Measurements from ENCODE around the gene SUCLG2. TPM values are rescaled to one million over a fixed set of nuclear protein-coding genes. Genes with fewer than 3 reads are reported as not detected.
A peak's percentile ranks its signal among the peaks of the same experiment; 100 is the strongest.
"Not testable (repeated sequence)": the region's sequence is repeated elsewhere in the genome, so short reads cannot be mapped to it uniquely, and the experiment has no call there.

Gene SUCLG2
- total RNA-seq, 1 donor from 2014 or later = 38.9 TPM

- ATAC-seq = no peak
Measured at GRCh38 chr3:67557848-67558355, 96.5 kb downstream of the SUCLG2 start.

GRCh38 chr3:67551361-67552016 lies 102.9 kb downstream of the SUCLG2 start:
- no peak for ATAC-seq

- no peak for ATAC-seq
Measured at GRCh38 chr3:67550541-67550940, 103.9 kb downstream of the SUCLG2 start.

GRCh38 chr3:67542502-67543250 lies 111.7 kb downstream of the SUCLG2 start:
- ATAC-seq = not testable (repeated sequence)

- no peak for ATAC-seq
Measured at GRCh38 chr3:67540198-67540894, 114.1 kb downstream of the SUCLG2 start.

GRCh38 chr3:67537203-67537602 lies 117.2 kb downstream of the SUCLG2 start:
- ATAC-seq = not testable (repeated sequence)

GRCh38 chr3:67535006-67535405 lies 119.4 kb downstream of the SUCLG2 start:
- ATAC-seq = no peak

GRCh38 chr3:67534594-67534993 lies 119.8 kb downstream of the SUCLG2 start:
- ATAC-seq = no peak

- ATAC-seq = no peak
Measured at GRCh38 chr3:67531181-67532101, 123.0 kb downstream of the SUCLG2 start.

GRCh38 chr3:67529915-67530314 lies 124.5 kb downstream of the SUCLG2 start:
- ATAC-seq = no peak

- no peak for ATAC-seq
Measured at GRCh38 chr3:67529337-67529736, 125.1 kb downstream of the SUCLG2 start.

- ATAC-seq = peak; percentile 68
Measured at GRCh38 chr3:67526246-67526645, 128.2 kb downstream of the SUCLG2 start.

- ATAC-seq = no peak
Measured at GRCh38 chr3:67524046-67524445, 130.4 kb downstream of the SUCLG2 start.

- ATAC-seq = no peak
Measured at GRCh38 chr3:67522081-67522480, 132.3 kb downstream of the SUCLG2 start.

GRCh38 chr3:67521053-67521646 lies 133.3 kb downstream of the SUCLG2 start:
- no peak for ATAC-seq

- ATAC-seq = no peak
Measured at GRCh38 chr3:67518236-67518635, 136.2 kb downstream of the SUCLG2 start.

GRCh38 chr3:67517781-67518180 lies 136.6 kb downstream of the SUCLG2 start:
- ATAC-seq = no peak

GRCh38 chr3:67516496-67516895 lies 137.9 kb downstream of the SUCLG2 start:
- ATAC-seq = no peak

GRCh38 chr3:67515778-67516177 lies 138.6 kb downstream of the SUCLG2 start:
- no peak for ATAC-seq

- ATAC-seq = no peak
Measured at GRCh38 chr3:67509471-67510075, 144.8 kb downstream of the SUCLG2 start.

- ATAC-seq = no peak
Measured at GRCh38 chr3:67507584-67507983, 146.8 kb downstream of the SUCLG2 start.

Data from esophagus mucosa (tissue), 1 donor.